Fibroblast of lung (primary cell): ENCODE measurements around the gene TEX261. TPM values are rescaled to one million over a fixed set of nuclear protein-coding genes. Genes with fewer than 3 reads are reported as not detected.

Source experiments
- DNase-seq, 2 donors: peaks; one replicate each; pipeline versions ENCODE4 v3.0.0 to v3.0.0-alpha.2; 2010; ENCODE audit warnings: low read depth in 2 of 2
- H2AFZ ChIP-seq: 2 replicates; pipeline ENCODE4 v1.5.1; 2012; ENCODE audit warnings: low read length, control low read depth, inconsistent platforms
- H3K27ac ChIP-seq: 2 replicates; pipeline ENCODE4 v1.5.1; 2011; ENCODE audit warnings: low read length, control low read depth; ENCODE audit not compliant: insufficient read depth
- H3K27me3 ChIP-seq: 2 replicates; pipeline ENCODE4 v1.5.1; 2011; ENCODE audit warnings: mild to moderate bottlenecking, low read length; ENCODE audit not compliant: control insufficient read depth, insufficient read depth
- H3K36me3 ChIP-seq: 2 replicates; pipeline ENCODE4 v1.5.1; 2011; ENCODE audit warnings: low read length; ENCODE audit not compliant: control insufficient read depth, insufficient read depth
- H3K4me1 ChIP-seq: 2 replicates; pipeline ENCODE4 v1.5.1; 2011; ENCODE audit warnings: low read length; ENCODE audit not compliant: control insufficient read depth, insufficient read depth; ENCODE audit errors: extremely low read depth
- H3K4me2 ChIP-seq: 2 replicates; pipeline ENCODE4 v1.5.1; 2011; ENCODE audit warnings: low read length, control low read depth; ENCODE audit not compliant: insufficient read depth; ENCODE audit errors: extremely low read depth
- H3K4me3 ChIP-seq, 4 experiments: fragments of 200-600 bp in 1 of 4; sonication (generic) in 1 of 4; replicated peaks in 1 of 4; 2 replicates each; pipeline ENCODE4 v1.5.1; 2011 to 2016; ENCODE audit warnings: low read length in 4 of 4, low read depth in 3 of 4, mild to moderate bottlenecking in 3 of 4, control low read depth in 2 of 4, inconsistent platforms in 1 of 4, mixed read lengths in 1 of 4; ENCODE audit not compliant: insufficient read depth in 1 of 4; ENCODE audit errors: control extremely low read depth in 1 of 4
- H3K79me2 ChIP-seq: 2 replicates; pipeline ENCODE4 v1.5.1; 2012; ENCODE audit warnings: mild to moderate bottlenecking, low read length, inconsistent platforms; ENCODE audit not compliant: control insufficient read depth, insufficient read depth
- H3K9ac ChIP-seq: 2 replicates; pipeline ENCODE4 v1.5.1; 2011; ENCODE audit warnings: mild to moderate bottlenecking, low read length, control low read depth; ENCODE audit not compliant: insufficient read depth
- H3K9me3 ChIP-seq: 2 replicates; pipeline ENCODE4 v1.5.1; 2012; ENCODE audit warnings: low read depth, low read length; ENCODE audit not compliant: control insufficient read depth, insufficient read depth
- H4K20me1 ChIP-seq: 2 replicates; pipeline ENCODE4 v1.5.1; 2011; ENCODE audit warnings: low read length; ENCODE audit not compliant: control insufficient read depth, insufficient read depth; ENCODE audit errors: extremely low read depth
- CTCF ChIP-seq, 2 donors: IDR thresholded peaks in 1 of 2; conservative IDR thresholded peaks in 1 of 2; 1 replicate in 1 of 2; 2 replicates in 1 of 2; pipeline ENCODE4 v1.5.1; 2011 to 2012; ENCODE audit warnings: low read length in 2 of 2, control low read depth in 1 of 2, inconsistent platforms in 1 of 2, low read depth in 1 of 2, mild to moderate bottlenecking in 1 of 2
- EZH2 ChIP-seq: IDR thresholded peaks from 2 replicates; pipeline ENCODE4 v1.5.1; 2012; ENCODE audit warnings: low read length, control low read depth, mild to moderate bottlenecking; ENCODE audit errors: missing control alignments
- polyA plus RNA-seq, 2 donors: library from polyadenylated mRNA; depleted of rRNA in 1 of 2; stranded (reverse) in 1 of 2; unstranded in 1 of 2; fragments of >200 nt; gene quantifications; 2 replicates each; pipeline ENCODE4 v1.2.1, GENCODE V29; 2011 to 2012; ENCODE audit warnings: missing spikeins in 1 of 2
- total RNA-seq: library from RNA; depleted of rRNA; stranded (reverse); fragments of >200 nt; gene quantifications from 2 replicates; pipeline ENCODE4 v1.2.1, GENCODE V29; 2014

Gene TEX261
- total and polyA plus RNA-seq, 2 donors (not counting 1 experiment from before 2014, with no cell fraction given), result 33.0 to 72.6 TPM

- Histone ChIP-seq H3K9me3 (no peaks in the 10 kb centered on the region), H3K4me1 (no peaks in the 10 kb centered on the region), H4K20me1 (no peaks in the 10 kb centered on the region), H3K4me3 (no peak overlapping the region), H3K36me3 (no peaks in the 10 kb centered on the region), H3K9ac (no peak overlapping the region), H2AFZ (no peak overlapping the region), H3K79me2 (no peaks in the 10 kb centered on the region), H3K27ac (no peak overlapping the region), H3K27me3 (no peaks in the 10 kb centered on the region), H3K4me2 (no peak overlapping the region)
- no peak for DNase-seq
- TF ChIP-seq EZH2 (no peak), CTCF (conservative IDR thresholded peaks at IDR 0.05 in 1 of 2, IDR thresholded peaks at IDR 0.05 in 1 of 2; ENCODE audit: low read depth in 1 of 2, low read length in 2 of 2) (no peak)
These were observed 8.7 kb upstream of the TEX261 start for GRCh38 chr2:71003396-71003795.

DNA sequence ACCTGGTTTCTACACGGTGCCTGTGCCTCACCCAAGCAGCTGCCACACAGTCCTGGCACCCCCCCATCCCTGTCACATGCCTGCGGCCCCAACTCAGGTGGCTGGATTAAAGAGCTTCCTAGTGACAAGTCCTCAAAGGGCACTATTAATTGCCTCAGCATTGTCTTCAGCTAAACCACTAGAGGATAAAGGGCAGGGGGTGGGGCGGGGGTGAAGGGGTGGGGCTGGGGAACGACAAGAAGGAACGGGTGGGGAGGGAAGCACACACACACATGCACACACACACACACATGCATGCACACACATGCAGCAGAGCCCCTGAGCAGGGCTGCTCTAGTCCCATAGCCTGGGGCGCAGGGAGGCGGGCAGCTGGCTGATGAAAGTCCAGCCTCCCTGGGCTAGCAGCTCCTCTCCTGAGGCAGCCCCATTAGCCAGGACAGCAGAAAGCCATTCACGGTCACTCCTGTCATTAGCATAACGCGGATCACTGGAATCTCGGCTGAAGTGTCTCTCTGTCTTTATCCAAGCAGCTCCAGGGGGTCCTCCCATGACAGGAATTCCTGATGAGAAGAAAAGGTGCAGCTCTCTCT, 7.4 kb upstream of the TEX261 start:
- H3K4me1 ChIP-seq, result no peaks in the 10 kb centered on the region
- no peaks in the 10 kb centered on the region for H4K20me1 ChIP-seq
- no peak overlapping the region for H3K27ac ChIP-seq
- no peaks in the 10 kb centered on the region for H3K79me2 ChIP-seq
- no peak overlapping the region for H2AFZ ChIP-seq
- no peaks in the 10 kb centered on the region for H3K27me3 ChIP-seq
- H3K4me2 ChIP-seq, result no peak overlapping the region
- H3K9ac ChIP-seq, result no peak overlapping the region
- DNase-seq, result no peak
- TF ChIP-seq EZH2 (no peak), CTCF (conservative IDR thresholded peaks at IDR 0.05 in 1 of 2, IDR thresholded peaks at IDR 0.05 in 1 of 2; ENCODE audit: low read depth in 1 of 2, low read length in 2 of 2) (no peak)
- H3K36me3 ChIP-seq, result no peaks in the 10 kb centered on the region
- no peak overlapping the region for H3K4me3 ChIP-seq
- H3K9me3 ChIP-seq, result no peaks in the 10 kb centered on the region

- no peak for DNase-seq
- no peak overlapping the region for H3K27ac ChIP-seq
- no peaks in the 10 kb centered on the region for H3K4me1 ChIP-seq
- TF ChIP-seq CTCF (conservative IDR thresholded peaks at IDR 0.05 in 1 of 2, IDR thresholded peaks at IDR 0.05 in 1 of 2; ENCODE audit: low read depth in 1 of 2, low read length in 2 of 2), result no peak
- TF ChIP-seq EZH2, result no peak
- no peak overlapping the region for H3K4me3 ChIP-seq
- H3K36me3 ChIP-seq, result no peaks in the 10 kb centered on the region
- H3K27me3 ChIP-seq, result no peaks in the 10 kb centered on the region
- H4K20me1 ChIP-seq, result no peaks in the 10 kb centered on the region
- H2AFZ ChIP-seq, result no peak overlapping the region
- no peaks in the 10 kb centered on the region for H3K9me3 ChIP-seq
- no peak overlapping the region for H3K4me2 ChIP-seq
- no peak overlapping the region for H3K9ac ChIP-seq
- H3K79me2 ChIP-seq, result no peaks in the 10 kb centered on the region
These were observed 6.9 kb upstream of the TEX261 start for GRCh38 chr2:71001592-71001927.
